ENCODE data around the gene LRRC42.
"Not testable (repeated sequence)": the region's sequence is repeated elsewhere in the genome, so short reads cannot be mapped to it uniquely, and the experiment has no call there.

The LRRC42 gene

GRCh38 chr1:53968125-53968513 lies 22.0 kb downstream of the LRRC42 start:
- no peak for DNase-seq

GRCh38 chr1:53969323-53969722 lies 23.2 kb downstream of the LRRC42 start:
- not testable (repeated sequence) for DNase-seq

GRCh38 chr1:53971718-53972117 lies 25.6 kb downstream of the LRRC42 start:
- DNase-seq = no peak

GRCh38 chr1:53975861-53976260 lies 29.7 kb downstream of the LRRC42 start:
- no peak for DNase-seq

GRCh38 chr1:53979712-53980450 lies 33.7 kb downstream of the LRRC42 start:
- no peak for DNase-seq

GRCh38 chr1:53981220-53981619 lies 35.1 kb downstream of the LRRC42 start:
- DNase-seq = no peak

GRCh38 chr1:53982034-53982762 lies 36.0 kb downstream of the LRRC42 start:
- no peak for DNase-seq

GRCh38 chr1:53982763-53983104 lies 36.6 kb downstream of the LRRC42 start:
- DNase-seq = no peak

GRCh38 chr1:53984726-53985125 lies 38.6 kb downstream of the LRRC42 start:
- DNase-seq = no peak

- DNase-seq = no peak
Measured at GRCh38 chr1:53986458-53986857, 40.3 kb downstream of the LRRC42 start.

- no peak for DNase-seq
Measured at GRCh38 chr1:53987880-53988279, 41.7 kb downstream of the LRRC42 start.

GRCh38 chr1:53992085-53992874 lies 46.1 kb downstream of the LRRC42 start:
- no peak for DNase-seq

- not testable (repeated sequence) for DNase-seq
Measured at GRCh38 chr1:53994516-53994915, 48.4 kb downstream of the LRRC42 start.

- no peak for DNase-seq
Measured at GRCh38 chr1:53995683-53996082, 49.5 kb downstream of the LRRC42 start.

GRCh38 chr1:53998223-53998622 lies 52.1 kb downstream of the LRRC42 start:
- no peak for DNase-seq

GRCh38 chr1:53999920-54000319 lies 53.8 kb downstream of the LRRC42 start:
- DNase-seq = no peak

GRCh38 chr1:54001591-54001990 lies 55.4 kb downstream of the LRRC42 start:
- no peak for DNase-seq

- no peak for DNase-seq
Measured at GRCh38 chr1:54002544-54003248, 56.5 kb downstream of the LRRC42 start.

GRCh38 chr1:54003249-54003646 lies 57.1 kb downstream of the LRRC42 start:
- DNase-seq = no peak

GRCh38 chr1:54003750-54004480 lies 57.8 kb downstream of the LRRC42 start:
- DNase-seq = not testable (repeated sequence)

GRCh38 chr1:54004481-54005049 lies 58.4 kb downstream of the LRRC42 start:
- no peak for DNase-seq

- no peak for DNase-seq
Measured at GRCh38 chr1:54006508-54006907, 60.4 kb downstream of the LRRC42 start.
